Iris pigment epithelial cell (primary cell): ENCODE results near the gene SHH.
A peak's percentile ranks its signal among the peaks of the same experiment; 100 is the strongest.
"Not testable (repeated sequence)": the region's sequence is repeated elsewhere in the genome, so short reads cannot be mapped to it uniquely, and the experiment has no call there.

Source experiments
- DNase-seq: peaks from one replicate; pipeline ENCODE4 v3.0.0-alpha.2; 2011; ENCODE audit warnings: low read depth

The SHH gene

DNA sequence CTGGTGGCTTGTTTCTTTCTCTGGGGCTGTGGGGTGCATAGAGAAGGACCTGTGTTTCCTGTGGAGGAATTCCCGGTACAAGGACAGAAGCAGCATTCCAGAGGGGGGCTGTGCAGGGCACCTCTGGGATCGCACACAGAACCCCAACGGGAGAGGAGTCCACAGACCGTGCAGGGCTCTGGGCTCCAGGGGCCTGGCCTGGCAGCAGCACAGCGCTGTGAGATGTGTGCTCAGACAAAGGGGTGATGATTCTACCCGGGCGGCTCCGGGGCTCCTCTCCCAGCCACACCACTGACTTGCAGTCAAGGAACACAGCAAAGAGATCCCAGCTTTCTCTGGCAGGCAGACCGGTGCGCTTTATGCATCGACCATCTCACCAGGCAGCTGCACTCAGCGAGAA, 6.9 kb upstream of the SHH start:
- no peak for DNase-seq

DNA sequence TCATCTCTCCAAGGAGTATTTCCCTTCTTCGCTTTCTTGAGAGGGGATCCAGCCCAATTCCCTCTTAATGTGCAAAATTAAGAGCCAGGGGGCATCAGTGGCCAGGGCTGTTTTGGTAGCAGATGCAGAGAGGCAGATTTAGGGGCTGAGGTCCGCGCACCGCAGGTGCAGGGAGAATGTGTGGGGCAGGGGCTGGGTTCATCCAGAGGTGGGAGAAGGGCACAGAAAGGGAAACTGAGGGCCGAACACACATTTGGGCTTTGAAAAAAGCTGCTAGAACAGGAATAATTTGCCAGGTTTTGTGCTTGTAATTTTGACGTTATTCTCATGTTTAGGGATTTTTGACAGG, 6.5 kb upstream of the SHH start:
- DNase-seq = no peak

DNA sequence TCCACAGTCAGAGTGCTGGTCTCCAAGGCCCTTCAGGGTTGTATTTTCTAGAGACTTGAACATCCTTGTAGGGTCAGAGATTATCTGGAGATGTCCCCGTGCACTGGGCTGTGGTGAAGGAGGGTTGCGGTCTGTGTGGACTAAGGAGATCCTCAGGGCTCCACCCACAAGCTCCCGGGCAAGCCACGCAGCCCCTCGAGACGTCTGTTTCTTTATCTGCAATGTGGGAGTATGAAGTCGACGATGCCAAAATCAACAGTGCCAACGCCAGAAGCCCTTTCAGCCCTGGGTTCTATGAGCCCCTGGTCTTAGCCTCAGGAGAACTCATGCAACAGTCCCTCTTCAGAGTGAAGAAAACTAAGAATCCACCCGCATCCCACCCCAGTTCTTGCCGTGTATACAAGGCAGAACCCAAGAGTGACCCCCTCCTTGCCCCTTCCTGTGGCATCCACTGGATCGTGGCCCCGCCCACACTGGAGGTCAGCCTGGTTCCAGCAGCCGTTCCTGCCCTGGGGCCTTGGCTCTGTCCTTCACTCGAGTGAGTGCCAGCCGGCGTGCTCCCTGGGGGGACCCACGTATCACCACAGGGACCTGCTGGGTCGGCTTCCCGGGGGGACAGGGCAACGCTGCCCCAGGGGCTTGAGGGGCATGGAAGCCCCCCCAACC, 6.0 kb upstream of the SHH start:
- no peak for DNase-seq

DNA sequence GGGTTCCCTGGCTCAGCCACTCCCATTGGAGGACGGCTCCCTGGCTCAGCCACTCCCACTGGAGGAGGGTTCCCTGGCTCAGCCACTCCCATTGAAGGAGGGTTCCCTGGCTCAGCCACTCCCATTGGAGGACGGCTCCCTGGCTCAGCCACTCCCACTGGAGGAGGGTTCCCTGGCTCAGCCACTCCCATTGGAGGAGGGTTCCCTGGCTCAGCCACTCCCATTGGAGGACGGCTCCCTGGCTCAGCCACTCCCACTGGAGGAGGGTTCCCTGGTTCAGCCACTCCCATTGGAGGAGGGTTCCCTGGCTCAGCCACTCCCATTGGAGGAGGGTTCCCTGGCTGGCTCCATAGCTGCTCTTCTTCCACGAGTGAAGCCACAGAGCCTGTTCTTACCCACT, 5.3 kb upstream of the SHH start:
- not testable (repeated sequence) for DNase-seq

DNA sequence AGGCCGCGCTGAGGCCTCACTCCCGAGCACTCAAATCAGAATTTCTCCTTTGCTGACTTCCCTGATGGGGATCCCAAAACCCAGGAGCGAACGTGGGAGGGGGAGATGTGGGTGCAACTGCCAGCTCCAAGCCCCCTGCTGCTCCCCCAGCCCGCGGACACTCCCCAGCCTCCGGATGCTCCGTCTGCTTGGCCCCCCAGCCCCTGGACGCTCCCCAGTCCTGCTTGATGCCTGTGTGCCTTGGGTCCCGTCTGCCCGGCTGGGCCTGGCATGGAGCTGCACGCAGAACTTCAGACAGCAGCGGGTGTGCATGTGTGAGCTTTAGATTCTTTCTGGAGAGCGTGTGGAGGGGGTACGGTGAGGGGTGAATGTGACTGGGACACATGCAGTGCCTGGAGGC, 4.7 kb upstream of the SHH start:
- DNase-seq = no peak

DNA sequence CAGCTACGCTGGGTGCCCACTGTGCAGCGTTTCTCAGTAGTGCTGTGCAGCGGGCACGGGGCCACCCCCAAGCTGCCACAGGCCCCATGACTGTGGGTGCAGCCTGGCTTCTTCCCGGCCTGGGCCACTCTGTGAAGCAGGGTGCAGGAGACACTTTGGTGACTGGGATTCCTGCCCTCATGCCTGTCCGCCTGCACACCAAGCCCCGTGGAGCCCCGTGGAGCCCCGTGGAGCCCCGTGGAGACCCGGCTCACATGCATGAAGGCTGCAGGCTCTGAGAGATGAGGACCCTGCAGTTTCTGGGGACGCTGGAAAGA, 3.9 kb upstream of the SHH start:
- DNase-seq = no peak

DNA sequence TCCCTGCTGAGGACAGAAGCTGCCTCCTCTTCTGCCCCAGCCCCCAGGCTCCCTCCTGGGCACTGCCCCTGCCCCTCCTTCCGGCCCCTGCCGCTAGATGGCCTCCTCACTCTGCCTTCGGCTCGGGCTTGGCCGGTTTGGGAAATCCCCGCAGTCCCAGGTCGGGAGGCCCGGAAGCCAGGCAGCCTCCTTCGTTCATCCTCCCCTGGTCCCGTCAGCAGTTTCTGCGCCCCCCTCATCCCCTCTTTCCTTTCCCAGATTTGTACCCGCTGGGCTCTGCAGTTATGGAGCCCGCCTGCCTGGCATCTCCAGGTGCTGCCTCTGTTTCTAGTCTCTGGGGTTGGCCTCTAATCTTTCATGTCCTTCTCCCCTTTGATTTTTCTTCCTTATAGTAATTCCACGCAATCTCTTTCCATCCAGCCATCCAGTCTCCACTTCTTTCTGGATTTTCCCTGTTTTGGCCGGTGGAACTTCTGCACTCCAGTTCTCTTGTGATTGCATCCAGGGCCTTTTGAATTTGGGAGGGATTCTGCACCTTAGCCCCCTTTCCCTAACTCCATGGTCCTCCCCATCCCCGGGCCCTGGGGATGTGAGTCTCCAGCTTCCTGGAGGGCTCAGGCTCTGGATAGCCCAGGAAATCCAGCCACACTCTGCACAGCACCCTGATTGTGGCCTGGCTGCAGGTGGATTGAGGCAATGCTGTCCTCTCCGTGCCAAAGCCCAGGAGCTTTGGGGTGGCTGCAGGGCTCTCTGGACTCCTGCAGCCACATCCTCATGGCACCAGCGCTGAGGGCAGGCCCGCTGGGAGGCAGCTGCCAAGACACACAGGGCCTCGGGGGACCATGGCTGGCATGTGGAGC, 3.3 kb upstream of the SHH start:
- peak; percentile 51 for DNase-seq

DNA sequence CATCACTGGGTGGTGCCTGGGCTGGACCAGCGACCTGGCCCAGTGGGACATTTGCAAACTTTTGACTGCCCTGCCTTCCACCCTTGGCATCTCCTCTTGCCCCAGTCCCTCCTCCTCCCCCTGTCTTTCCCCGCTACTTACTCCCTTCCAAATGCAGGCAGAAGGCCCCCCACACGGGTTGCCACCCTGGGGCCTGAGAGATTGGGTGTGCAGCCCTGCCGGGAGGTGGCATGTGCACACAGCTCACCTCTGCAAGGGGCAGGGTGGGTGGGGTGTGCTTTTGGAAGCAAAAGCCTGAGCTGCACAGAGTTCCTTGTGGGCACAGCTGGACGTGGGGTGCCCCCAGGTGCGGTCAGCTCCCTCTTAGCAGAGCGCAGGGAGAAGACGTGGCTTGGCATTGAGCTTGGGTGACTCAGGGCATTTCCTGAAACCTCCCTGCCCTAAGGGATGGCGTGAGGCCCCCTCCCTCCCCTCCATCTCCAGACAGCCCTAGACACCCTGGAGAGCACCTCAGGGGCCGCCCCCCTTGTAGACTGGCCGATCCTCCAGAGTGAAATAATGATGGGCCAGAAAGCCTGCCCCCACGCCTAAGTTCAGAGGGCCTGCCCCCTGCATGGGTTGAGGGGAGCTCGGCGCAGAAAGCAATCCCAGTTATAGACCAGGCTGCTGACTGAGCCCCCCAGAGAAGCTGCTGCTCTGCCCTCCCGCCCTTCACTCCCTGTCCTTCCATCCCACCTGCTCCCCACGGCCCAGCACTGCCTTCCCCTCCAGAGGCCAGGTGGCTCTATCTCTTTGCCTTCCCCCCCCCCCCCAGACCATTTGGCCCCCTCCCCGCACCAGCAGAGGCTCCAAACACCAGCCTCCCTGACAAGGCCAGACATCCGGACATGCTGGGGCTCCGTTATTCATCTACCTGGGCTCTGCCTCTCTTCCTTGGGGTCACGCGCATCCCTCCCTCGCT, 2.3 kb upstream of the SHH start:
- DNase-seq = no peak

DNA sequence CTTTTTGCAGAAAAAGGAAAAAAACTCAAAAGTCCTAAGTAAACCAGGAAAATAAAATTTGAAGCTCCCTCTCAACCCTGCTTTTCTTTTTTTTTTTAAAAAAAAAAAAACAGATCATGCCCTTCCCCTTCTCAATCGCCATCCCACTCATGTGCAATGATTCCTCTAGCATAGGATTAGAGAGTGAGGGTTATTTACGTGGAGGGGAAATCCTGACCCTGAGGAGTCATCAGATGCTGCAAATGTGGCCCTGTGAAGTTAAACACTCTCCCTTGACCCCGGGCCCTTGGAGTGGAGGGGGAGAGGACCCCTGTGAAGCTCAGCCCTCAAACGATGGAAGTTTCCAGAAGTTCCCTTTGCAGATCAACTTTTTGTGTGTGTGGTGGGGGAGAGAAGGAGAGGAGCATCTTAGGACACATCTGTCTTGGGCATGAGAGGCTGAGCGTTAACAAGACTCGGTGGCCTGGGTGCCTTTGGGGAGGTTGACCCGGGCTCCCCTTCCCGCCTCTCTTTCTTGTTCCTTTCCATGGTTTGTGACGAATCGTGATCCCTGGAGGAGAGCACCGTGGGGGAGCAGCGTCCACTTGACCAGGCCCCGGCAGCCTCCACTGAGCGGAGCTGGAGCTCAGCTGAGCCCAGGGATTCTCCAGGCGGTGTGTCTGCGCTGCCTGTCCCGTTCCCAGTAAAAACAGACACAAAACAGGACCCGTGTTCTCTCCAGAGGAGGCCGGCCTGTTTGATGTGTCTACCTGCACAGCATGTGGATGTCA, 1.5 kb upstream of the SHH start:
- DNase-seq = no peak

DNA sequence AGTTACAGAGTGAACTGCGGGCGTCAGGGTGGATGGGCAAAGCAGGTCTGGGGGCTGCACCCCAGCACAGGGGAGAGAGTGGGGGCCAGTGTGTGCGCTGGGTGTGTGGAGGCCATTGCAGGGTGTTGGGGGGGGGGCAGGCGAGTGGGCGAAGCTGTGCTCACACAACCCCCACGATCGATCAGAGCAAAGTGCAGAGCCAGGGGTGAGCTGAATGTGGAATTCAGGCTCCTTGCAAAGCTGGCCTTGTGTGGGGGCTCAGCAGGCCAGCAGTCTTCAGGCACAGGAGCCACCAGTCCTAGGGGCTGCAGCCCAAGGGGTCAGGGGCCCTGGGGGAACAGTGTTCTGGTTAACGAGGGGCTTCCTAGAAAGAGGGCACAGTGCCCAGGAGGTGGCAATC, 862 bp upstream of the SHH start:
- DNase-seq = no peak

DNA sequence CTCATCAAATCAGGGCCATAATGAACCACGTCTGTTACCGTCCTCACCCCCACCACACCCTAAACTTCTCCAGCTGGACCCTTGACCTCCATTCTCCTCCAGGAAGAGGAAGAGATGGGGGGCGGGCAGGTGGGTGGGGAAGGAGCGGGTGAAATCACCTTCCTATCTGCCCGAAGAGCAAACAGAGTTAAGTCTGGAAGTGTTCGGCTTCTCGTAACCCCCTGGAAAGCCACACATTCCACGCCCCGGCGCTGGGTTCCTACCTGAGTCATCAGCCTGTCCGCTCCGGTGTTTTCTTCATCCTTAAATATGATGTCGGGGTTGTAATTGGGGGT, 736 bp downstream of the SHH start:
- no peak for DNase-seq

DNA sequence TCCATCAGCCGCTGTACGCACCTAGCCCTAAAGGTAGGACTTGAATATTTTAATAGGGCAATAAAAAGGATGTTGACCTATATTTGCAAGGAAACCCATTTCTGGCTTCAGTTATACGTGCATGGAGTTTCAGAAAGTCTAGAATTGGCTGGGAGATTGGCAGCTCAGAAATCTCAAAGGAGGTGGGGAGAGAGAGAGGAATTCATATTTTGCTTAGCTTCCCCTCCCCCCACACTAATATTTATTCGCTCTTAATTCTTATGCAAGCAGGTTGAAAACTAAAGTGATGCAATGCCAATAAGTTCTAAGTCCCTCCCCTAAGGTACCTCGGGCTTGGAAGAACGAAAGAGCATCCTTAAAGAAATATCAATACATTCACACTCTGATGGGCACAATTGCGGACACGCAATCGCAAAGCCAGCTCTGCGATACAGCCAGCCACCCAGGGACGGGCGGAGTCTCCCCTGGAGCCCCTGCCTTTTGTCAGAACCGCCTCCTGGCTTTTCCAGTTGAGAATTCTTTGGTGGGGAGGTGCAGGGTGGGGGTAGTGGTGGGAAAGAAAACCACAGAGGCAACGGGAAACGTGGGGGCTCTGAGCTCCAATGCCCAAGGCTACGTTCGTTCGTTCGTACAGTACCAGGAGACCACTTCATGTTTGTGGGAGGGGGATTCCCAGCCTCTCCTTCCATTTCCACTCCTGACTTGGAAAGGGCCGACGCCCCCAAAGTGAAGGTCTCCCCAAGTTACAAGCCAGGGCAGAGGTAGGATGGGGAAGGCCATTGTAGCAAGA, 1.3 kb downstream of the SHH start:
- DNase-seq = no peak

DNA sequence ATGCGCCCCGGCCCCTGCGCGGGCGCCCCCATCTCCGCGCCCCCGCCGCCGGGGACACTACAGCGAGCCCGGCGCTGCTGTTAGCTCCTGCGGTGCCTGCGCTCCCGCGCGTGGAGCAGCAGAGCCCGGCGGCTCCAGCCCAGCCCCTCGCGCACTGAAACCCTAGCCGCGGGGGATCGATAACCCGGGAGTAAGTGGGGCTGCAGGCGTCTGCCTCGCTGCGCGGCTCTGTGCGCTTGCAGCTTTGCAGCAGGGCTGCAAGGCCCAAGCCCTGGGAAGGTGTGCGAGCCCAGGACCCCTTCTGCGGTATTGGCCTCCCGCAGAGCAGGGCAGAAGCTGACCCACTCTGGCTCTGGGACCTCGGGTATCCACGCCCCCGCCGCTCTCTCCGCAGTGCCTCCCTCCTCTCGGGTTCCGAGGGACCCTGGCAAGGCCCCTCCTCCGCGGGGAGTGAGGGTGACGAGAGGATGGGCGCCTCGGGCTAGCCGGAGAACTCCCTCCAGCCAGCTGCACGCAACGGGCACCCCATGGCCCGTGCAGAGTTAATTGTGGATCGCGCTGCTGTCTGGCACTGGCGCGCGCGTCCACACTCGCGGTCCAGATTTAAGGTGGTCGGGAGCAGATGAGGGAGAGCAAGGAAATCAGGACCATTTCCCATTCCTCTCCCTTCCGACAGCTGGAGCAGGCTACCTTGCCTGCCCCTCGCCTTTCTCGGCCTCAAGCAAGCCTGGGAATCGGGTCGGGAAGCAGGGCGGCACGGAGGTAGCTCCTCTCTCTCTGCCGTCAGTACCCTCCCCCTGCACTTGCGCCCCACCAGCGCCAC, 2.1 kb downstream of the SHH start:
- no peak for DNase-seq

DNA sequence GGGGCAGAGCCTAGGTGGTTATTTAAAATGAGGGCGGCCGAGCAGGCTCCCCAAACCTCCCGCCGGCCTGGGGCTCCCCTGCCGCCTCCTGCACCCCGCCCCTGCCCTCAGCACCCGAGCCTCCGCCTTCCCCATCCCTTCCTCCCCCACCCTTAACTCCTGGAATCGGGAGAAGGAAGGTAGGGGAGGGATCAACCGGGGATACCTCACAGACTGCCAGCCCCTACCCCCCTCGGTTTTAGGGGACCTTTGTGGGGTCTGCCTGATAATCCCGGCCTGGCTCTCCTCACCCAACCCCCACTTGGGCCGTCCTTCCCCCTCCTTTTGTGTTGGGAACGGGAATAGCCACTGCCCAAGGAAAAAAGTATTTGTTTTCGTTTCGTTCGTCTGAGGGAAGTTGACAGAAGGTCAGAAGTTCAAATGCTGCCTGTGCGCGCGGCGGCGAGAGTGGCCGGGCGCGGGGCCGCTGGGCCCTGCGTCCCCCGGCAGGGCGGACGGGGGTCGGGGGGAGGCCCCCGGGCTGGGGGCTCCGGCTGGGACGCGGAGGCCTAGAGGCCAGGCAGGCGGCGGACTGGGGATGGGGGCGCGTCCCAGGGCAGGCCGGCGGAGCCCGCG, 2.8 kb downstream of the SHH start:
- DNase-seq = no peak

DNA sequence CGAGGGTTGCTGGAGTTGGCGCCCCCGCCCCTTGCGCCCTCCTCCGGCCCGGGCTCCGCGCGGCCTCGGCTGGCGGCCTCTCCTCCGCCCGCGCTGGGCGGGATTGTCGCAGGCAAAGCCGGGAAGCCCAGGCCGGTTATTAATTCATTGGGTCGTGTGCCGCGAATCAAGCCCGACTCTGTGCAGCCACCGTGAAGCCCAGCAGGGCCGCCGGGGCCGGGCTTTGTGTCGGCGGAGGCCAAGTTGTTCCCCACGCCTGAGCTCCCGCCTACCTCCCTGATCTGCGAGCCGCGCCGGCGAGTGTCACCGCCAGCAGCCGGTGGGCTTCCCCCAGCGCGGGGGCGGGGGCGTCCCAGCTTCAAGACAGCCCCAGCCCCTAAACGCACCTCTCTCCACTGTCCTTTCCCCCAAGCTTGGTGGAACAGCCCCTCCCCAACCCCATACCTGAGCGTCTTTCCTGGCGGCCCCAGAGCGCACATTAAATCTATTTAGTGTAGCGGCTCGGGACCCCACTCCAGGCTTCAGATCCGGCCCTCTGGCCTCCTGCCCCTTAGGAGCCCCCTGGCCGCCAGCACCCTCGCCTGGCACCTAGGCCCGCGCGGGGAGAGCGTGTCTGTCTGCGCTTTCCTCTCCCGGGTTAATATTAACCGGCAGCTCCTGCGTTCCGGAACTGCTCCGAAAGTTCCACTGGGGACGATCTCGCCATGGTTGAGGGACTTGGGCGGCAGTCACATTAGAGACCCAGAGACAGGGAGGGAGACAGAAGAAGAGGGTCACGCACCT, 3.5 kb downstream of the SHH start:
- DNase-seq = no peak

DNA sequence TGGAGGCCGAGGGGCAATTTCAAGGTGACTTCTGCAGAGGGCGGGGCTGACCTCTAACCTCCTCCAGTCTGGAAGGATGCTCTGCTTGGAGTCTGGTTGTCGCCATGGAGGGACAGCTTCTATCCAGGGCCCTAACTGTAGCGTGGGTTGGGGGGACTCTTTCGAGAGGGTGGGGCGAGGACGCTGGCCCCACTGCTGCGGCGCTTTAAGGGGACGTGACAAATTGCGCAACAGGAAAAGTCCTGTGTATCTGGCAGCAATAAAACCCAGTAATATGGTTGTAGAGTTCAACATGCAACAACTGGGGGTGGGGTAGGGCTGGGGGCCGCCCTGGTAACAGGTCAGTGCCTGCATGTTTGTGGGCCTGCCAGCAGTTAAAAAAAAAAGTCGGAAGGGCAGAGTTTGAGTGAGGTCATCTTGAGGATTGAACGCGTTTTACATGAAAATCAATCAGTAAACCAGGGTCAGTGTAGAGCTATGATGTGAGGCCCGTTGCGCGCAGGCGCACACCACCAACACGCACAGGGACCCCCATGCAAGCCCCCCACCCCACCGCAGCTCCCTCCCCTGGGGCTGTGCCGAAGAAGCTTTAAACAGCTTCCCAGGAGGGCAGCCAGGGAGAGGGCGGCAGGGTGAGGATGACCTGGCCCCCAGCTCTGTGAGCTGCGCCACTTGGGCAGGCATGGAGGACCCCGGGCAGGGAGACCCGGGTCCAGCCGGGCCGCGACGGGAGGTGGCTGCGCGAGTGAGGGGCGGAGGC, 4.3 kb downstream of the SHH start:
- no peak for DNase-seq

DNA sequence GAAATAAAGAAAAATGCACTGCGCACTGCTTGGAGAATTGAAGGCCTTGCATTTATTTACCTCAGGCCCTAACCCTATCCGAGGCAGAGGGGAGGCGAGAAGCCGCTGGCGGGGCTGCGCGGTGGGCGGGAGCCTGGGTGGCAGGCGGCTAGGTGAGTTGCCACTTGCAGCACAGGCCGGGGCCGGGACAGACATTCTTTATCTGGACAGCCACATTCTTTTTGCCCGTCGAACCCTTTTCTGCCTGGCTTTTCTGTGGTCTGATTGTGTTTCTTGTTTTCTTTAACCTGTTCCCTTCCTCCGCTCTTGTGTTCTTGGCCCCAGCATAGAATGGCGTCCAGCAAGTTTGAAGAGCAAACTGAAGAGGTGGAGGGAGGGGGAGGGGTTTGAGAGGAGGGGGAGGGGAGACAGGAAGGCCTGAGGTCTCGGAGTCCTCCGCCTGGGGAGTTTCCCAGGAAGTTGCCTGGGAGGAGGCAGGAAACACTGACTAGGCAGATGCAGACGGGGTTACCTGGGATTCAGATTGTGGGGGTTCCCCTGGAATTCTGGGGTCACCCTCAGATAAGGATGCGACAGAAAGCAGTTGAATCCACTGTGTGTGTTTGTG, 5.1 kb downstream of the SHH start:
- DNase-seq = no peak
